H1 (cell line): ENCODE results near the gene FOXO6. TPM values are rescaled to one million over a fixed set of nuclear protein-coding genes. Genes with fewer than 3 reads are reported as not detected.

Experiments used
- CTCF ChIA-PET: fragments of 300-600 bp; sonication (Branson Sonifier 250); formaldehyde crosslinking; loops from one replicate; lab custom pipeline; 2021; ENCODE audit not compliant: partially characterized antibody; lab: Charles Lee
- POLR2A ChIA-PET: fragments of 300-600 bp; sonication (Branson Sonifier 250); formaldehyde crosslinking; loops from one replicate; lab custom pipeline; 2021; ENCODE audit warnings: inconsistent platforms; ENCODE audit not compliant: partially characterized antibody; lab: Charles Lee
- DNase-seq, 2 experiments: peaks; one replicate each; pipeline versions ENCODE4 v3.0.0 to v3.0.0-alpha.2; 2010 to 2022; ENCODE audit warnings: low spot score in 2 of 2, low read depth in 1 of 2, mixed read lengths in 1 of 2
- FAIRE-seq: peaks from 2 replicates; lab custom pipeline; 2011; peaks lifted over from hg19 to GRCh38; lab: Jason Lieb, UNC
- H2AFZ ChIP-seq: 2 replicates; pipeline ENCODE4 v1.8.1; 2012; ENCODE audit warnings: low read length, inconsistent platforms
- H2AK5ac ChIP-seq: 2 replicates; pipeline ENCODE4 v1.6.1; 2013; ENCODE audit warnings: low read depth, low read length
- H2BK120ac ChIP-seq: replicated peaks from 2 replicates; pipeline ENCODE3; 2013; ENCODE audit warnings: low read depth, low read length, inconsistent platforms
- H2BK12ac ChIP-seq: 2 replicates; pipeline ENCODE4 v1.6.1; 2013; ENCODE audit warnings: low read depth, low read length
- H2BK15ac ChIP-seq: 2 replicates; pipeline ENCODE4 v1.6.1; 2013; ENCODE audit warnings: low read length
- H2BK20ac ChIP-seq: 2 replicates; pipeline ENCODE4 v1.6.1; 2013; ENCODE audit warnings: low read length
- H2BK5ac ChIP-seq: 2 replicates; pipeline ENCODE4 v1.6.1; 2013; ENCODE audit warnings: low read depth, low read length
- H3K14ac ChIP-seq: 2 replicates; pipeline ENCODE4 v1.6.1; 2013; ENCODE audit warnings: inconsistent platforms; ENCODE audit not compliant: insufficient read length
- H3K18ac ChIP-seq: 2 replicates; pipeline ENCODE4 v1.6.1; 2013; ENCODE audit warnings: low read length; ENCODE audit errors: extremely low read depth
- H3K23ac ChIP-seq: 2 replicates; pipeline ENCODE4 v1.6.1; 2013; ENCODE audit warnings: inconsistent platforms; ENCODE audit not compliant: insufficient read length
- H3K23me2 ChIP-seq: 2 replicates; pipeline ENCODE4 v1.6.1; 2013; ENCODE audit warnings: low read depth, low read length
- H3K27ac ChIP-seq: 2 replicates; pipeline ENCODE4 v1.6.1; 2011; ENCODE audit warnings: low read depth, low read length, inconsistent platforms
- H3K27me3 ChIP-seq, 4 experiments: replicated peaks in 1 of 4; 1 replicate in 1 of 4; 2 replicates in 3 of 4; pipeline versions ENCODE4 v1.6.1 to v1.8.1; 2011 to 2013; ENCODE audit warnings: low read length in 3 of 4, mild to moderate bottlenecking in 3 of 4, inconsistent platforms in 2 of 4, mixed read lengths in 2 of 4, moderate library complexity in 1 of 4; ENCODE audit not compliant: control insufficient read depth in 3 of 4, insufficient read depth in 3 of 4; ENCODE audit errors: extremely low read depth in 1 of 4
- H3K36me3 ChIP-seq, 4 experiments: 2 replicates each; pipeline versions ENCODE4 v1.6.1 to v1.8.1; 2011 to 2013; ENCODE audit warnings: mild to moderate bottlenecking in 4 of 4, low read length in 3 of 4, moderate library complexity in 2 of 4, control low read depth in 1 of 4, inconsistent platforms in 1 of 4; ENCODE audit not compliant: insufficient read depth in 4 of 4, control insufficient read depth in 2 of 4
- H3K4ac ChIP-seq: replicated peaks from 2 replicates; pipeline ENCODE3; 2013; ENCODE audit warnings: low read length, low read depth, mixed read lengths, inconsistent platforms; ENCODE audit not compliant: insufficient read length
- H3K4me1 ChIP-seq, 4 experiments: replicated peaks in 1 of 4; 1 replicate in 1 of 4; 2 replicates in 3 of 4; pipeline versions ENCODE4 v1.6.1 to v1.8.1; 2011 to 2013; ENCODE audit warnings: low read length in 3 of 4, inconsistent platforms in 2 of 4, mixed read lengths in 1 of 4; ENCODE audit not compliant: insufficient read depth in 4 of 4, control insufficient read depth in 3 of 4
- H3K4me2 ChIP-seq, 2 experiments: 2 replicates each; pipeline versions ENCODE4 v1.6.1 to v1.8.1; 2011 to 2013; ENCODE audit warnings: low read depth in 2 of 2, low read length in 2 of 2, control low read depth in 1 of 2, inconsistent platforms in 1 of 2, mild to moderate bottlenecking in 1 of 2; ENCODE audit not compliant: insufficient read depth in 1 of 2
- H3K4me3 ChIP-seq, 4 experiments: fragments of 200-600, 300-600 bp in 1 of 4; sonication (generic), shearing (Covaris generic), sonication (Bioruptor Twin) in 1 of 4; 2 replicates each; pipeline versions ENCODE4 v1.5.1 to v1.8.1; 2011 to 2016; ENCODE audit warnings: low read length in 4 of 4, low read depth in 3 of 4, control low read depth in 2 of 4, inconsistent platforms in 2 of 4, mild to moderate bottlenecking in 2 of 4, mixed read lengths in 1 of 4, moderate library complexity in 1 of 4; ENCODE audit not compliant: insufficient read depth in 2 of 4; ENCODE audit errors: extremely low read depth in 1 of 4
- H3K56ac ChIP-seq: replicated peaks from 2 replicates; pipeline ENCODE3; 2013; ENCODE audit warnings: low read depth, mild to moderate bottlenecking, mixed read lengths, low read length, inconsistent platforms; ENCODE audit not compliant: insufficient read length
- H3K79me1 ChIP-seq: 2 replicates; pipeline ENCODE4 v1.6.1; 2013; ENCODE audit warnings: low read depth, low read length, control low read depth
- H3K79me2 ChIP-seq, 2 experiments: 2 replicates each; pipeline versions ENCODE4 v1.6.1 to v1.8.1; 2012 to 2013; ENCODE audit warnings: low read length in 2 of 2, mild to moderate bottlenecking in 2 of 2, inconsistent platforms in 1 of 2; ENCODE audit not compliant: insufficient read depth in 2 of 2, control insufficient read depth in 1 of 2
- H3K9ac ChIP-seq, 4 experiments: replicated peaks in 1 of 4; 1 replicate in 1 of 4; 2 replicates in 3 of 4; pipeline versions ENCODE4 v1.6.1 to v1.8.1; 2011 to 2013; ENCODE audit warnings: low read depth in 3 of 4, low read length in 3 of 4, control low read depth in 2 of 4, mild to moderate bottlenecking in 2 of 4, moderate library complexity in 2 of 4, inconsistent platforms in 1 of 4; ENCODE audit errors: extremely low read depth in 1 of 4
- H3K9me3 ChIP-seq, 2 experiments: 2 replicates each; pipeline versions ENCODE4 v1.6.1 to v1.8.1; 2012 to 2013; ENCODE audit warnings: mild to moderate bottlenecking in 2 of 2, moderate library complexity in 2 of 2, control low read depth in 1 of 2, inconsistent platforms in 1 of 2, low read depth in 1 of 2, low read length in 1 of 2, mixed read lengths in 1 of 2; ENCODE audit not compliant: insufficient read depth in 2 of 2
- H4K20me1 ChIP-seq, 2 experiments: replicated peaks in 1 of 2; 2 replicates each; pipeline versions ENCODE3 to v1.8.1; 2011 to 2013; ENCODE audit warnings: inconsistent platforms in 2 of 2, low read length in 2 of 2, mild to moderate bottlenecking in 1 of 2; ENCODE audit not compliant: insufficient read depth in 2 of 2, control insufficient read depth in 1 of 2
- H4K5ac ChIP-seq: 2 replicates; pipeline ENCODE4 v1.6.1; 2013; ENCODE audit warnings: low read length, low read depth, mixed read lengths, inconsistent platforms; ENCODE audit not compliant: insufficient read length
- H4K8ac ChIP-seq: 2 replicates; pipeline ENCODE4 v1.8.0; 2013; ENCODE audit warnings: mild to moderate bottlenecking, moderate library complexity, low read length, inconsistent platforms; ENCODE audit not compliant: insufficient read depth; ENCODE audit errors: extremely low read depth
- H4K91ac ChIP-seq: replicated peaks from 2 replicates; pipeline ENCODE3; 2013; ENCODE audit warnings: low read length, mixed read lengths, inconsistent platforms; ENCODE audit not compliant: insufficient read length
- ASH2L ChIP-seq: fragments of 200-600, 300-600 bp; sonication (generic); IDR thresholded peaks from one replicate; pipeline ENCODE4 v1.7.1; 2017; ENCODE audit warnings: low read length
- CBX5 ChIP-seq: fragments of 300-800, 300-1000 bp; sonication (generic); IDR thresholded peaks from 2 replicates; pipeline ENCODE4 v1.7.1; 2016; ENCODE audit warnings: antibody characterized with exemption, low read length, low read depth
- CBX8 ChIP-seq: fragments of 300-800, 300-1000 bp; sonication (generic); IDR thresholded peaks from 2 replicates; pipeline ENCODE4 v1.7.1; 2016; ENCODE audit warnings: low read depth, low read length, borderline replicate concordance
- CHD1 ChIP-seq: IDR thresholded peaks from 2 replicates; pipeline ENCODE4 v1.6.1; 2012; ENCODE audit warnings: low read depth, low read length, improper control_type of control experiment
- EGR1 ChIP-seq: IDR thresholded peaks from 2 replicates; pipeline ENCODE4 v1.6.1; 2011; ENCODE audit warnings: low read depth, low read length, borderline replicate concordance
- EZH2 ChIP-seq: fragments of 200-600 bp; sonication (generic); IDR thresholded peaks from 2 replicates; pipeline ENCODE4 v1.7.1; 2012; ENCODE audit warnings: low read depth, mild to moderate bottlenecking, moderate library complexity, low read length, inconsistent platforms; ENCODE audit not compliant: severe bottlenecking
- HDAC2 ChIP-seq, 2 experiments: fragments of 300-600 bp in 1 of 2; sonication (generic) in 1 of 2; IDR thresholded peaks; 2 replicates each; pipeline ENCODE4 v1.6.1; 2011 to 2012; ENCODE audit warnings: low read depth in 2 of 2, low read length in 2 of 2, mild to moderate bottlenecking in 2 of 2, moderate library complexity in 2 of 2, borderline replicate concordance in 1 of 2, inconsistent platforms in 1 of 2
- JUN ChIP-seq: IDR thresholded peaks from 2 replicates; pipeline ENCODE4 v1.6.1; 2011; ENCODE audit warnings: low read depth, mild to moderate bottlenecking, improper control_type of control experiment, low read length
- PHF8 ChIP-seq: fragments of 200-600 bp; sonication (generic); conservative IDR thresholded peaks from 2 replicates; pipeline ENCODE4 v1.7.1; 2012; ENCODE audit warnings: low read depth, mild to moderate bottlenecking, inconsistent platforms, low read length, moderate library complexity
- SRF ChIP-seq: IDR thresholded peaks from 2 replicates; pipeline ENCODE4 v1.6.1; 2011; ENCODE audit warnings: mild to moderate bottlenecking, low read depth, low read length, moderate library complexity
- TAF7 ChIP-seq: optimal IDR thresholded peaks from 2 replicates; pipeline ENCODE3; 2011; ENCODE audit warnings: low read depth, mild to moderate bottlenecking, inconsistent platforms, low read length, moderate library complexity, borderline replicate concordance
- TCF12 ChIP-seq: IDR thresholded peaks from 2 replicates; pipeline ENCODE4 v1.6.1; 2011; ENCODE audit warnings: low read depth, mild to moderate bottlenecking, low read length
- WGBS, 2 experiments: shearing (Covaris generic) in 1 of 2; methylation state at CpG; one replicate each; pipeline versions ENCODE4 v1.1.6 to v1.1.7; 2013 to 2015; ENCODE audit warnings: low lambda C conversion rate in 2 of 2, mixed read lengths in 2 of 2, inconsistent platforms in 1 of 2, low coverage in 1 of 2, missing lambda C conversion rate in 1 of 2; ENCODE audit not compliant: insufficient replicate concordance in 2 of 2, insufficient coverage in 1 of 2, insufficient read length in 1 of 2; ENCODE audit errors: extremely low coverage in 1 of 2, missing lambda C conversion rate in 1 of 2; 5-methylcytosine and 5-hydroxymethylcytosine counted together
- polyA plus RNA-seq, 7 experiments: library from polyadenylated mRNA; depleted of rRNA in 3 of 7; stranded (reverse) in 5 of 7; unstranded in 2 of 7; fragments of >200 nt in 5 of 7; fragments of 200-250 nt in 2 of 7; gene quantifications; 1 replicate in 5 of 7; 2 replicates in 1 of 7; 4 replicates in 1 of 7; pipeline versions ENCODE4 v1.2.1 to v1.2.3, GENCODE V29; 2011 to 2013; ENCODE audit warnings: missing spikeins in 2 of 7, mixed read lengths in 2 of 7
- total RNA-seq: library from RNA; stranded (reverse); fragmentation: NEBNext Ultra II Directional; extraction: Animal tissue kit (Norgen Biotek cat#: 25700); gene quantifications from 2 replicates; pipeline ENCODE4 v1.2.1, GENCODE V29; 2021

Gene FOXO6
- total and polyA plus RNA-seq, 2 of the 8 experiments (the other 6 are each of a cell fraction or from before 2014, with no cell fraction given) = 0.59 to 3.0 TPM

GRCh38 chr1:41377397-41377796, 16.2 kb downstream of the FOXO6 start:
- POLR2A ChIA-PET = interaction anchor here (0.7 to 3.7 kb wide), 6 partner anchors 9 to 18 kb away, joined by 3 to 13 read pairs (median 4); no protein-coding TSS in a partner anchor
- Histone ChIP-seq H3K4ac (no peak overlapping the region), H3K14ac (no peak overlapping the region), H3K36me3 (no peaks in the 10 kb centered on the region), H3K79me2 (no peaks in the 10 kb centered on the region), H3K56ac (no peak overlapping the region), H2BK120ac (no peak overlapping the region), H2BK5ac (no peak overlapping the region), H3K79me1 (no peaks in the 10 kb centered on the region; the same call in 1 of the 2 replicates), H2AK5ac (no peak overlapping the region), H3K9ac (no peak overlapping the region; a peak in 1 of 7 replicates), H3K4me2 (no peak overlapping the region), H2BK15ac (no peak overlapping the region), H2BK20ac (no peak overlapping the region), H2AFZ (no peak overlapping the region), H4K20me1 (peaks cover 0 to 2% of the 10 kb centered on the region in 2 experiments), H3K4me1 (peaks cover 0 to 27% (median 21%) of the 10 kb centered on the region in 4 experiments; a peak in 6 of 7 replicates), H3K27ac (no peak overlapping the region), H3K27me3 (peaks cover 2 to 21% (median 14%) of the 10 kb centered on the region in 4 experiments; a peak in 6 of 7 replicates), H4K5ac (no peak overlapping the region), H3K23ac (no peak overlapping the region), H3K4me3 (no peak overlapping the region), H3K18ac (no peak overlapping the region), H2BK12ac (no peak overlapping the region), H3K9me3 (no peaks in the 10 kb centered on the region), H4K8ac (peak overlapping the region; percentile 26; the same call in 1 of the 2 replicates), H3K23me2 (peaks cover 8% of the 10 kb centered on the region; the same call in 1 of the 2 replicates), H4K91ac (no peak overlapping the region)
- no peak for FAIRE-seq
- no peak for DNase-seq
- WGBS, 2 experiments = 88% methylated on average over 4 of the region's 4 CpGs; no CpG with 5 or more reads in 1 of the 2 experiments
- TF ChIP-seq CBX5 = no peak
- TF ChIP-seq CBX8 = no peak
- no peak for TF ChIP-seq HDAC2 (IDR thresholded peaks at IDR 0.05; ENCODE audit: borderline replicate concordance in 1 of 2, low read depth in 2 of 2, low read length in 2 of 2)
- no peak for TF ChIP-seq TAF7
- no peak for TF ChIP-seq CHD1
- TF ChIP-seq ASH2L = no peak
- no peak for TF ChIP-seq EGR1
- no peak for TF ChIP-seq TCF12
- no peak for TF ChIP-seq PHF8
- TF ChIP-seq SRF = no peak
- TF ChIP-seq EZH2 = no peak
- TF ChIP-seq JUN = no peak
- CTCF ChIA-PET = interaction anchor here (0.9 to 4.0 kb wide), 8 partner anchors 13 to 95 kb away, joined by 3 to 17 read pairs (median 4); partner anchors contain the start of gene FOXO6
